ENCODE results near the gene SLC16A10. TPM values are rescaled to one million over a fixed set of nuclear protein-coding genes. Genes with fewer than 3 reads are reported as not detected.
"Not testable (repeated sequence)": the region's sequence is repeated elsewhere in the genome, so short reads cannot be mapped to it uniquely, and the experiment has no call there.

SLC16A10 gene
- total RNA-seq, 4 donors from 2014 or later: 0.15 to 3.4 (median 1.6) TPM

DNA sequence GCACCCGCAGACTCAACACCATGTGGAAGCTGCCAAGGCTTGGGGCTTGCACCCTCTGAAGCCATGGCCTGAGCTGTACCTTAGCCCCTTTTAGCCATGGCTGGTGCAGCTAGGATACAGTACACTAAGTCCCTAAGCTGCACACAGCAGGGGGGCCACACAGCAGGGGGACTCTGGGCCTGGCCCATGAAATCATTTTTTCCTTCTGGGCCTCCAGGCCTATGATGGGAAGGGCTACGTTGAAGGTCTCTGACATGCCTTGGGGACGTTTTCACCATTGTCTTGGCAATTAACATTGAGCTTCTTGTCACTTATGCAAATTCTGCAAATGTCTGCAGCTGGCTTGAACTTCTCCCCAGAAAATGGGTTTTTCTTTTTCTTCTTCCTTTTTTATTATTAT, 103.3 kb downstream of the SLC16A10 start:
- WGBS, 2 donors: 86 to 96% methylated on average over 2 to 3 of the region's 3 CpGs
- H3K9me3 ChIP-seq: no peaks in the 10 kb centered on the region
- intact Hi-C loops (cut with DNase I): no loop called here
- H3K36me3 ChIP-seq: no peaks in the 10 kb centered on the region
- no peaks in the 10 kb centered on the region for H3K27me3 ChIP-seq
- no peak overlapping the region for H3K4me3 ChIP-seq
- TF ChIP-seq CTCF (IDR thresholded peaks at IDR 0.05): no peak
- TF ChIP-seq POLR2A (IDR thresholded peaks at IDR 0.05): no peak
- no peak overlapping the region for H3K27ac ChIP-seq
- DNase-seq: no peak
- no peaks in the 10 kb centered on the region for H3K4me1 ChIP-seq

GRCh38 chr6:111191136-111191535, 103.8 kb downstream of the SLC16A10 start:
- H3K4me3 ChIP-seq; H3K4me1 ChIP-seq; H3K9me3 ChIP-seq; DNase-seq; H3K36me3 ChIP-seq; H3K27ac ChIP-seq; intact Hi-C loops (cut with DNase I); H3K27me3 ChIP-seq: not testable (repeated sequence)

- Histone ChIP-seq H3K27me3 (no peaks in the 10 kb centered on the region), H3K9me3 (no peaks in the 10 kb centered on the region), H3K36me3 (no peaks in the 10 kb centered on the region), H3K4me3 (no peak overlapping the region), H3K27ac (no peak overlapping the region), H3K4me1 (no peaks in the 10 kb centered on the region)
- no peak for DNase-seq
- intact Hi-C loops (cut with DNase I): no loop called here
- TF ChIP-seq POLR2A (IDR thresholded peaks at IDR 0.05) (no peak), CTCF (IDR thresholded peaks at IDR 0.05) (no peak)
Measured at GRCh38 chr6:111192911-111193555, 105.7 kb downstream of the SLC16A10 start.

- no peak for DNase-seq
- Histone ChIP-seq H3K4me1 (no peaks in the 10 kb centered on the region), H3K4me3 (no peak overlapping the region), H3K27ac (no peak overlapping the region), H3K9me3 (no peaks in the 10 kb centered on the region), H3K36me3 (no peaks in the 10 kb centered on the region), H3K27me3 (no peaks in the 10 kb centered on the region)
- TF ChIP-seq POLR2A (IDR thresholded peaks at IDR 0.05) (no peak), CTCF (IDR thresholded peaks at IDR 0.05) (no peak)
- intact Hi-C loops (cut with DNase I): no loop called here
Measured at GRCh38 chr6:111195656-111196055, 108.4 kb downstream of the SLC16A10 start.

DNA sequence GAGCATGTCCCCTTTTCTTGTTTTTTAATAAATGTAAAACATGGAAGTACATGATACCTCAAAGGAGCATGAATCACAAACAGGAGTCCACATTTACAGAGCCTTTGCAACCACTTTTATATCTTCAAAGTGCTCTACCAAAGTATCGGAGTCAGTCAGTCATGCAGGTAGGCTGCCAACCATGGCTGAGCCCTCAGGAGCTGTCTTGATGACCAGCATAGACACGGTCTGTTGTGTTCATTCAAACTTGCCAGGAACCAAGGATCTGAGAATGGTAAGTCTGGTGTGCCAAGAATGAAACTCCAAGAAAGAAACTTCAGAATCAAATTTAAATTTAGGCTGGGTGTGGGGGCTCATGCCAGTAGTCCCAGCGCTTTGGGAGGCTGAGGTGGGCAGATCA, 111.5 kb downstream of the SLC16A10 start:
- intact Hi-C loops (cut with DNase I): no loop called here
- H3K4me3 ChIP-seq: no peak overlapping the region
- no peak for TF ChIP-seq CTCF (IDR thresholded peaks at IDR 0.05)
- TF ChIP-seq POLR2A (IDR thresholded peaks at IDR 0.05): no peak
- WGBS, 2 donors: 85 to 90% methylated on average over 3 of the region's 3 CpGs
- H3K4me1 ChIP-seq: no peaks in the 10 kb centered on the region
- H3K36me3 ChIP-seq: no peaks in the 10 kb centered on the region
- no peak overlapping the region for H3K27ac ChIP-seq
- no peak for DNase-seq
- H3K27me3 ChIP-seq: no peaks in the 10 kb centered on the region
- H3K9me3 ChIP-seq: no peaks in the 10 kb centered on the region

DNA sequence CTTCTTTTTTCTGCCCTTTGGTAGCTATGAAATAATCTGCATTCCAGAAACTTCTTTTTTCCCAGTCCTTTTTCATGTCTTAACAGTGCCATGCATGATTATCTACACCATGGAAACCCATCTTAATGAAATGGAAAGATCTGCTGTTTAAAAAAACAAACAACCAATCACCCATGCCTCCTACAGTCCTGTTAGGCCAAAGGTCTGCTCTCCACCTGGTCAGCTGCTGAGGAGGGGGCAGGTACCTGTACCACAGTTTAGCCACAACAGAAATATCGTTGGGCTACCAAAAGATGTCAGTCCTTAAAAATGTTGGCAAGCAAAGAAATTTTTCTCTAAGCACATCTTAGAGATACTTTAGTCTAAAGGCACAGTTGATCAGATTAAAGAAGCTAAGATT, 112.6 kb downstream of the SLC16A10 start:
- H3K4me1 ChIP-seq: peaks cover 0 to 10% (median 0%) of the 10 kb centered on the region in 3 donors
- H3K27ac ChIP-seq: no peak overlapping the region
- H3K36me3 ChIP-seq: no peaks in the 10 kb centered on the region
- intact Hi-C loops (cut with DNase I): no loop called here
- H3K9me3 ChIP-seq: no peaks in the 10 kb centered on the region
- TF ChIP-seq POLR2A (IDR thresholded peaks at IDR 0.05) (no peak), CTCF (IDR thresholded peaks at IDR 0.05) (no peak)
- WGBS, 2 donors: 42 to 64% methylated on average over 1 of the region's 1 CpG
- no peaks in the 10 kb centered on the region for H3K27me3 ChIP-seq
- no peak for DNase-seq
- no peak overlapping the region for H3K4me3 ChIP-seq
